ENCODE measurements around the gene KATNA1. TPM values are rescaled to one million over a fixed set of nuclear protein-coding genes. Genes with fewer than 3 reads are reported as not detected.

Gene KATNA1
- total RNA-seq, 1 donor from 2014 or later, result 13.3 TPM

DNA sequence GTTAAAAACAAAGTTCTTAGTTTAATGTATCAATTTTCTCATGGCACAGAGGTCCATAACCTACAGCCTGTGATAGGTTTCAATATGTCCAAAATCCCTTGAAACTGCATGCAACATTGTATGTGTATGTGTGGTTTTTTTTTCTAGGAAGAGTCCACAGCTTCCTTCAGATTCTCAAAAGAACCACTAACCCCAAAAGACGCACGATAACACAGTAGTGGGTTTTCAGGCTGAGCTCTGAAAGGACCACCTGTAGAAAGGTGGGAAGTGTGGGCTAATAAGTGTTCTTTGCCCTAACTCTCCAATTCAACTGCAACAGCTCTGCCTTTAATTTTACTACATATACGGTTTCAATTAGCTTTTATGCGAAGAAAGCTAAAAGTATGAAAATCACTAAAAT lies 11.5 kb upstream of the KATNA1 start:
- DNase-seq (no peak), ATAC-seq (no peak)
- Histone ChIP-seq H3K4me3 (no peak overlapping the region), H3K27ac (no peak overlapping the region), H3K9me3 (no peaks in the 10 kb centered on the region), H3K36me3 (peaks cover 67% of the 10 kb centered on the region), H3K27me3 (ENCODE audit: low read depth) (no peaks in the 10 kb centered on the region), H3K4me1 (no peaks in the 10 kb centered on the region)
- TF ChIP-seq CTCF (IDR thresholded peaks at IDR 0.05), result no peak
- intact Hi-C loops (cut with DNase I), result no loop called here

GRCh38 chr6:149657441-149657840 lies 8.9 kb upstream of the KATNA1 start:
- H3K36me3 ChIP-seq, result peaks cover 41% of the 10 kb centered on the region
- H3K27me3 ChIP-seq (ENCODE audit: low read depth), result no peaks in the 10 kb centered on the region
- DNase-seq, result no peak
- no peak for ATAC-seq
- no peak overlapping the region for H3K27ac ChIP-seq
- H3K9me3 ChIP-seq, result no peaks in the 10 kb centered on the region
- TF ChIP-seq CTCF (IDR thresholded peaks at IDR 0.05), result no peak
- H3K4me1 ChIP-seq, result no peaks in the 10 kb centered on the region
- H3K4me3 ChIP-seq, result no peak overlapping the region
- intact Hi-C loops (cut with DNase I), result no loop called here

GRCh38 chr6:149651056-149651455 lies 2.5 kb upstream of the KATNA1 start:
- no peak for TF ChIP-seq CTCF (IDR thresholded peaks at IDR 0.05)
- no peak overlapping the region for H3K27ac ChIP-seq
- H3K4me1 ChIP-seq, result peaks cover 22% of the 10 kb centered on the region
- H3K4me3 ChIP-seq, result no peak overlapping the region
- H3K9me3 ChIP-seq, result no peaks in the 10 kb centered on the region
- DNase-seq (no peak), ATAC-seq (no peak)
- intact Hi-C loops (cut with DNase I), result no loop called here
- no peaks in the 10 kb centered on the region for H3K36me3 ChIP-seq
- H3K27me3 ChIP-seq (ENCODE audit: low read depth), result no peaks in the 10 kb centered on the region

- Histone ChIP-seq H3K27me3 (ENCODE audit: low read depth) (no peaks in the 10 kb centered on the region), H3K4me1 (peaks cover 25% of the 10 kb centered on the region), H3K36me3 (no peaks in the 10 kb centered on the region), H3K9me3 (no peaks in the 10 kb centered on the region), H3K4me3 (peak overlapping the region; percentile 88), H3K27ac (no peak overlapping the region)
- ATAC-seq, result no peak
- no peak for DNase-seq
- intact Hi-C loops (cut with DNase I), result no loop called here
- TF ChIP-seq CTCF (IDR thresholded peaks at IDR 0.05), result no peak
Measured at GRCh38 chr6:149646599-149646998, 1.9 kb downstream of the KATNA1 start.

DNA sequence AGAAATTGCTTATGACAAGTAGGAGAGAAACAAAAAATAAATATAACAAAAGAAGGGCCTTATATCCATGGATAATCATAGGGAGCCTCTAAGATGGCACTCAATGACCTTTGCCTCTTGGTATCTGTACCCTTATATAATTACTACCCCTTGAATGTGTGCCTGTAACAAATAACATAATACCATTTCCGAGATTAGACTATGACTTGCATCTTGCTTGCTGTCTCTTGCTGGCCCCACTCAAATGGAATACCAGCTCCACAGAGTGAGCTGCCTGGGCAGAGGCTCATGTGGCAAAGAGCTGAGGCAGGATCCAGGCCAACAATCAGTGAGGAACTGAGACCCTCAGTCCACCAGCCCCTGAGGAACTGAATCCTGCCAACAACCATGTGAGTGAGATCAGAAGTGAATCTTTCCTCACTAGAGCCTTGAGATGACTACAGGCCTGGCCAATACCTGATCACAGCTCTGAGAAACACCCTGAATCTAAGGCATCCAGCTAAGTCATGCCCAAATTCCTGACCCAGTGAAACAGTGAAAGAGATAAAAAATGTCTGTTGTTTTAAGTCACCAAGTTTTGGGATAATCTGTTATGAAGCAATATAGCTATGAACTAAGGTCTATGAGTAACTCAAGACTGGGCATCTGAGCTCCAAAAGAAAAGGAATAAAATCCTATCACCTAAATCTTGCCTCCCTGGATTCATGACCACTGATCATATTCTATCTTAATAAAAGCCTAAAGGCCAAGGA lies 5.5 kb downstream of the KATNA1 start:
- peaks cover 4% of the 10 kb centered on the region for H3K36me3 ChIP-seq
- no peak for ATAC-seq
- peaks cover 19% of the 10 kb centered on the region for H3K4me1 ChIP-seq
- no peak for TF ChIP-seq CTCF (IDR thresholded peaks at IDR 0.05)
- no peak for DNase-seq
- no peak overlapping the region for H3K27ac ChIP-seq
- no peaks in the 10 kb centered on the region for H3K9me3 ChIP-seq
- H3K4me3 ChIP-seq, result no peak overlapping the region
- no peaks in the 10 kb centered on the region for H3K27me3 ChIP-seq (ENCODE audit: low read depth)
- intact Hi-C loops (cut with DNase I), result no loop called here

All from lower lobe of right lung (tissue), 2 donors.